ENCODE data around the gene CELA2A. TPM values are rescaled to one million over a fixed set of nuclear protein-coding genes. Genes with fewer than 3 reads are reported as not detected.
"Not testable (repeated sequence)": the region's sequence is repeated elsewhere in the genome, so short reads cannot be mapped to it uniquely, and the experiment has no call there.

The CELA2A gene
- total and polyA plus RNA-seq, 4 donors = 0.63 to 1.8 (median 1.3) TPM; not detected in 1

DNA sequence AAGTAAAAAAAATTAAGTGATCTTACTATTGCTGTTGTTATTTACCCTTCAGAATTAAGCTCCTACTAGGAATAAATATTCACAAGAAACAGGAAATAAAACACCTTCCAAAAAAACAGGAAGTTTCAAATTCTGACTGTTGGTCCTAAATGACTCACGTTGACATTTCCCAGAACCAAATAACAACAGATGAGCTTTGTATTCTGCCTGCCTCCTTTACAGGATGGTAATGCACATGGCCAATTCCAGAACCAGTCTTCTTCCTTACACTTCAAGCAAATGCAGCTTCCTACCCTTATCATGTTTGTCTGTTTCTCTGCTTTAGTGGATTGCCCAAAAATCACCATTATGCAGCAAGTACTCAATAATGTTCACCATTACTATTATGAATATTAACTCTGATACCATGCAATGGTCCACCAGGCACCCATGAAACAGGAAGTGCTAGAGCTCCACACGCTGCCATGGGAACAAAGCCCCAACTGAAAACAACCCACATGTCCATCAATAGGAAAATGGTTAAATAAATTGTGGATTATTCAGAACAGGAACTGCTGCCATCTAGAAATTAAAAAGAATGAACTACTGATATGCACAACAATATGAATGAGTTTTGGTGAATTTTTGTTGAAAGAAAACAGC, 58.6 kb downstream of the CELA2A start:
- Histone ChIP-seq H3K4me1 (ENCODE audit: control insufficient read depth in 1 of 2, insufficient read depth in 2 of 2, low read length in 2 of 2) (no peaks in the 10 kb centered on the region), H3K4me3 (ENCODE audit: low read length in 2 of 2) (no peak overlapping the region), H3K9me3 (ENCODE audit: control insufficient read depth, low read length) (no peaks in the 10 kb centered on the region), H3K27ac (ENCODE audit: low read depth in 1 of 2, low read length in 2 of 2) (no peak overlapping the region), H3K27me3 (ENCODE audit: control insufficient read depth in 1 of 2, insufficient read depth in 2 of 2, low read length in 1 of 2) (no peaks in the 10 kb centered on the region), H3K36me3 (ENCODE audit: control insufficient read depth in 1 of 2, insufficient read depth in 2 of 2, low read length in 1 of 2) (peaks cover 0 to 3% of the 10 kb centered on the region in 2 donors)
- intact Hi-C loops (cut with DNase I) = no loop called here
- DNase-seq = no peak
- no peak for ATAC-seq (ENCODE audit: low FRiP score)
- WGBS, 2 donors = 81 to 85% methylated on average over 2 of the region's 2 CpGs

DNA sequence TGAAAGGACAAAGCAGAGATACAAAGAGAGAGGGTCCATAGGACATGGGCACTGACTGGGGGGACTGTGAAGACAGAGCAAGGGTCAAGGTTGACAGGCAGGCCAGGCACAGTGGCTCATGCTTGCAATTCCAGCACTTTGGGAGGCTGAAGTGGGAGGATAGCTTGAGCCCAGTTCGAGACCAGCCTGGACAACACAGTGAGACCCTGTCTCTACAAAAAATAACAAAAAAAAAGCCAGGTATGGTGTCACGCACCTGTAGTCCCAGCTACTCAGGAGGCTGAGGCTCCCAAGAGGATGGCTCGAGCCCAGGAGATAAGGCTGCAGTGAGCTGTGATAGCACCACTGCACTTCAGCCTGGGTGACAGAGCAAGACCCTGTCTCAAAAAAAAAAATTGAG, 63.1 kb downstream of the CELA2A start:
- ATAC-seq (ENCODE audit: low FRiP score) = no peak
- intact Hi-C loops (cut with DNase I) = loop anchor here (10.0 kb wide), 1 partner anchor 195 kb away; no protein-coding TSS in a partner anchor
- DNase-seq = no peak
- no peaks in the 10 kb centered on the region for H3K4me1 ChIP-seq (ENCODE audit: control insufficient read depth in 1 of 2, insufficient read depth in 2 of 2, low read length in 2 of 2)
- no peaks in the 10 kb centered on the region for H3K27me3 ChIP-seq (ENCODE audit: control insufficient read depth in 1 of 2, insufficient read depth in 2 of 2, low read length in 1 of 2)
- H3K36me3 ChIP-seq (ENCODE audit: control insufficient read depth in 1 of 2, insufficient read depth in 2 of 2, low read length in 1 of 2) = peaks cover 0 to 3% of the 10 kb centered on the region in 2 donors
- no peak overlapping the region for H3K27ac ChIP-seq (ENCODE audit: low read depth in 1 of 2, low read length in 2 of 2)
- 95 to 97% methylated on average over 3 of the region's 3 CpGs for WGBS, 2 donors
- no peaks in the 10 kb centered on the region for H3K9me3 ChIP-seq (ENCODE audit: control insufficient read depth, low read length)
- no peak overlapping the region for H3K4me3 ChIP-seq (ENCODE audit: low read length in 2 of 2)

DNA sequence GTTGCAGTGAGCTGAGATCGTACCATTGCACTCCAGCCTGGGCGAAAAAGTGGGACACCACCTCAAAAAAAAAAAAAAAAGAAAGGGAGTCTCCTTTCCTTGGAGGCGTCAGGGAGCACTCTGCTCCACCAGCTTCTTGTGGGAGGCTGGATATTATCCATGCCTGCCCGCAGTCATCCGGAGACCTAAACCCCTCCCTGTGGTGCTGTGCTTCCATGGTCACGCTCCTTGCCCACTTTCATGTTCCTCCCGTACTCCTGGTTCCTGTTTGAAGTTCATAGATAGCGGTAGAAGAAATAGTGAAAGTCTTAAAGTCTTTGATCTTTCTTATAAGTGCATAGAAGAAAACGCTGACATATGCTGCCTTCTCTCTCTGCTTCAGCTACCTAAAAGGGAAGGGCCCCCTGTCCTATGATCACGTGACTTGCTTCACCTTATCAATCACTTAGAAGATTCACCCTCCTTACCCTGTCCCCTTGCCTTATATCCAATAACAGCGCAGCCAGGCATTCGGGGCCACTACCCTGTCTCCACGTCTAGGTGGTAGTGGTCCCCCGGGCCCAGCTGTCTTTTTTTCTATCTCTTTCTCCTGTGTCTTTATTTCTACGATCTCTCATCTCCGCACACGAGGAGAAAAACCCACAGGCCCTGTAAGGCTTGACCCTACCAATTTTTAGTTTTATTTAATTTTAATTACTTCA, 64.8 kb downstream of the CELA2A start:
- H3K4me3 ChIP-seq (ENCODE audit: low read length in 2 of 2); H3K27me3 ChIP-seq (ENCODE audit: control insufficient read depth in 1 of 2, insufficient read depth in 2 of 2, low read length in 1 of 2); ATAC-seq (ENCODE audit: low FRiP score); H3K36me3 ChIP-seq (ENCODE audit: control insufficient read depth in 1 of 2, insufficient read depth in 2 of 2, low read length in 1 of 2); H3K4me1 ChIP-seq (ENCODE audit: control insufficient read depth in 1 of 2, insufficient read depth in 2 of 2, low read length in 2 of 2); H3K27ac ChIP-seq (ENCODE audit: low read depth in 1 of 2, low read length in 2 of 2); H3K9me3 ChIP-seq (ENCODE audit: control insufficient read depth, low read length): not testable (repeated sequence)
- peak in 1 of 2 donors; percentile 42 for DNase-seq
- 94% methylated on average over 17 of the region's 17 CpGs for WGBS, 2 donors
- intact Hi-C loops (cut with DNase I) = loop anchor here (10.0 kb wide), 1 partner anchor 197 kb away; no protein-coding TSS in a partner anchor

Other genes starting within 250 kb of the CELA2A start
- 1 to 10 TPM in 1 of 2 donors, under 1 TPM in 1; 0.32 to 2.7 TPM for gene FHAD1, start 209.5 kb upstream of the CELA2A start, total RNA-seq
- gene FHAD1, start 209.5 kb upstream of the CELA2A start, polyA plus RNA-seq = under 1 TPM in 1 of 2 donors, not detected in 1; 0.03 TPM
- gene EFHD2, start 46.8 kb upstream of the CELA2A start, total RNA-seq = 10 to 100 TPM; 34.9 to 43.7 TPM
- 10 to 100 TPM; 17.9 to 36.8 TPM for gene EFHD2, start 46.8 kb upstream of the CELA2A start, polyA plus RNA-seq
- gene CTRC, start 18.3 kb upstream of the CELA2A start, total RNA-seq = 1 to 10 TPM; 2.7 to 3.6 TPM
- 1 to 10 TPM; 3.1 to 4.3 TPM for gene CTRC, start 18.3 kb upstream of the CELA2A start, polyA plus RNA-seq
- under 1 TPM; 0.45 to 0.57 TPM for gene CELA2B, start 19.4 kb downstream of the CELA2A start, total RNA-seq
- under 1 TPM in 1 of 2 donors, not detected in 1; 0.77 TPM for gene CELA2B, start 19.4 kb downstream of the CELA2A start, polyA plus RNA-seq
- gene CASP9, start 67.5 kb downstream of the CELA2A start, total RNA-seq = 1 to 10 TPM; 9.3 to 9.4 TPM
- gene CASP9, start 67.5 kb downstream of the CELA2A start, polyA plus RNA-seq = 10 to 100 TPM in 1 of 2 donors, 1 to 10 TPM in 1; 7.6 to 25.3 TPM
- 10 to 100 TPM; 18.0 to 19.9 TPM for gene DNAJC16, start 70.1 kb downstream of the CELA2A start, total RNA-seq
- 10 to 100 TPM in 1 of 2 donors, 1 to 10 TPM in 1; 3.9 to 11.3 TPM for gene DNAJC16, start 70.1 kb downstream of the CELA2A start, polyA plus RNA-seq
- under 1 TPM; 0.13 to 0.18 TPM for gene AGMAT, start 128.3 kb downstream of the CELA2A start, total RNA-seq
- 1 to 10 TPM in 1 of 2 donors, under 1 TPM in 1; 0.13 to 1.4 TPM for gene AGMAT, start 128.3 kb downstream of the CELA2A start, polyA plus RNA-seq
- gene DDI2, start 160.7 kb downstream of the CELA2A start, total RNA-seq = 10 to 100 TPM; 24.7 to 29.6 TPM
- 1 to 10 TPM; 4.7 to 5.4 TPM for gene DDI2, start 160.7 kb downstream of the CELA2A start, polyA plus RNA-seq
- 10 to 100 TPM; 81.4 to 81.7 TPM for gene PLEKHM2, start 227.6 kb downstream of the CELA2A start, total RNA-seq
- gene PLEKHM2, start 227.6 kb downstream of the CELA2A start, polyA plus RNA-seq = 10 to 100 TPM; 23.9 to 67.6 TPM